GM19043 (cell line): Measurements from ENCODE around the gene IL5RA.
A peak's percentile ranks its signal among the peaks of the same experiment; 100 is the strongest.

Experiments
- ATAC-seq: cut with Tn5 transposase; IDR thresholded peaks from one replicate; pipeline ENCODE4 v1.9.1; 2021; ENCODE audit warnings: low read depth; ENCODE audit not compliant: unreplicated experiment

IL5RA gene

DNA sequence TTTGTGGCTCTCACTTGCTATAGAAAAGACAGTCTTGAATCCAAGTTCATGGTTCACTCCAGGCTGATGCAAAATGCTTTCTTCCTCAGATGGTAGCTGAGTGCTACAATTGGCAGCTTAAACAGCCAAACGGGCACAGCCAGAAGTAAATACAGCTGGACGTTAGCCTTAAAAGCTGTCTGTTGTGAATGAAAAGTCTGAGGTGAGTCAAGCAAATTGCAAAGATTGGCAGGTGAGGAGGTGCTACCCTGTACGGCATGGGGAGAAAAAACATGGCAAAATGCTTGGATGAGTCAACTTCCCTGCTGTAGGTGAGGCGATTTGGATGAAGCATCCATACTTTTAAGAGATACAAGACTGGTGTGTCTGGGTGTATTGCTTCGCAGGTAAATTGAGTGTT lies 40.5 kb downstream of the IL5RA start:
- no peak for ATAC-seq

GRCh38 chr3:3068358-3068881 lies 41.8 kb downstream of the IL5RA start:
- ATAC-seq, result no peak

GRCh38 chr3:3066910-3067309 lies 43.3 kb downstream of the IL5RA start:
- no peak for ATAC-seq

DNA sequence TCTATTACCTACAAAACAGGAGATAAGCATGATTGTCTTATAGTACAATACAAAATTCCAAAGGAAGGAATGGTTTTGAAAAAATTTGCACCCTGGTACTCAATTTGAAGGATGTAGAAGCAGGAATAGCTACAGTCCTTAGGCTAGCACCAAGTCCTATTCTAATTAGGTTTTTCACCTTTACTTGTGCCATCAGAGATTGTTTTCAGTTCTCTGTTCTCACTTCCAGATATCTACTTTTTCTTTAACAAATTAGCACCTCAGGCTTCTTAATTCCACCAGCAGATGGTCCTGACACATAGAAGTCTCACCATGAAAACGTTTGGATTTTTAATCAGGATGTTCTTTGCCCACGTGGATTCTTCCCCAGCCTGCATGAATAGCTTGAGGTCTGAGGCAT lies 43.8 kb downstream of the IL5RA start:
- peak; percentile 72 for ATAC-seq

- no peak for ATAC-seq
Observed at GRCh38 chr3:3065876-3066275, 44.3 kb downstream of the IL5RA start.

- ATAC-seq, result no peak
Observed at GRCh38 chr3:3064297-3064696, 45.9 kb downstream of the IL5RA start.

GRCh38 chr3:3059645-3060044 lies 50.5 kb downstream of the IL5RA start:
- ATAC-seq, result no peak

- ATAC-seq, result no peak
Observed at GRCh38 chr3:3053974-3054373, 56.2 kb downstream of the IL5RA start.

- ATAC-seq, result no peak
Observed at GRCh38 chr3:3038201-3038991, 71.8 kb downstream of the IL5RA start.

DNA sequence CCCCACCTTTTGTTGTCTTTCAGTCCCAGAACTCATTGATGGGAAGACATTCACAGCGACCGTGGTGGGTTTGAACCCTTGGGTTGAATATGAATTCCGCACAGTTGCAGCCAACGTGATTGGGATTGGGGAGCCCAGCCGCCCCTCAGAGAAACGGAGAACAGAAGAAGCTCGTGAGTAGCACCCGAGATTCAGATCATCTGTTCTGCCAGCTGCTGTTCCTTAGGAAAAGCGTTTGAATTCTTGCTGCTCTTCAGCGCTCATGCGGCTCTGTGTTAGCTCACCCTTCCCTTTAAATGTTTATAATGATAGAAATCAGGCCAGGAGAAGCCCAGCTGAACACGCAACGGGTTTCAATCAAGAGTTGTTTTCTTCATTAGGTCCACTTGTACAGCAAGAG lies 73.0 kb downstream of the IL5RA start:
- ATAC-seq, result no peak

GRCh38 chr3:3031326-3031725 lies 78.8 kb downstream of the IL5RA start:
- no peak for ATAC-seq

DNA sequence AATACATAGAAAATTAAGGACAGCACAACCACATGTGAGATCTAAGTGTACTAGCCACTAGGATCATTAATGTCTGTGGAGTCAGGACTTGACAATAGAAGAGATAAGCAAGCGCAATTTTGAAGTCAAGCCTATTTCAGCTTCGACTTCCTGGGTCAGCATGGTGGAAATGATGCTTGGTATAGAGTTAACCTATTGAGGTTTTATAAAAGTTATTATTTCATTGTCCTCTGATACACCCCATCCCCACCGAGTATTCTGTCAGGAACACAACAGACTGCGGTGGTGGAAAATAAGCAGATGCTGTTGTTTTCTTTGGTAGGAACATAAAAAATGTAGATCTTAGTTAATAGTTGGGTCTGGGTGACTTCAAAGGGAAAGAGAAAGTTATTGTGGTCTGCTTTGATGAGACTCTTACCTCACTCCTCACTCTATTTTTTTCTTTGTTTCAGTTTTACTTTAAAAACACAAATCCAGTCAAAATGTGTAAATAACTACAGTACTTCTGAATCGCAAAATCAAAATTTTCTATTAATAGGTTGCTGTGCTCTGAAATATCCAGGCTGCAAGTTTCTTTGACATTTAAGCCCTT lies 82.1 kb downstream of the IL5RA start:
- ATAC-seq, result peak; percentile 95

DNA sequence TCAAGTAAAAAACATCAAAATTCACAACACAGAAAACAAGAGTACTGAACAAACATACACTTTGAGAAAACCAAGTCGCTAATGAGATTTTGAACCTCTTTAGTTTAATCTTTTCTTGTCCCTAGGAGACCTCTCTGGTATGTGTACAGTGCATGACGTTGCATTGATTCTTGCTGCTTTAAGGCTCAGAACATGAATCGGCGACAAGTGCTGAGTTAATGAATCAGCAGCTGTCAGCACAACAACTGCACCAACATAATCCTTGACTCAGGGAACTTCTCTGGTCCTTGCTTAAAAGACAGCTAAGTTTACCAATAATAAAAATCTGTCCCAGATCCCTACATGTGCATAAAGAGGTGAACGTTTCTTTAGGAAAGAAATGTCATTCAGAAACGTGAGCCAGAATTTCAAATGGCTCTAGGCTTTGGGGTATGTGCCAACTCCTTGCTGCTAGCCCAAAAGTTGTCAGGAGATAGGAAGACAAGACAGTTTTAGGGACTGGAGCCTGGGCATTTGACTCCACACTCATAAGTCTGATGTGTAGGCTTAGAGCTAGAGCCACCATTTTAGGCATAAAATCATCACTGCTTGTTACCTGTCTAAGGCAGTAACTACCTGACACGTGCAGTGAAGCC lies 86.9 kb downstream of the IL5RA start:
- no peak for ATAC-seq

GRCh38 chr3:3020209-3020608 lies 90.0 kb downstream of the IL5RA start:
- ATAC-seq, result no peak
